Fibroblast of mammary gland (primary cell): ENCODE measurements around the gene TAAR1.

Experiments used
- DNase-seq: peaks from one replicate; pipeline ENCODE4 v3.0.0-alpha.2; 2010; ENCODE audit warnings: low read depth
- H3K4me3 ChIP-seq: 2 replicates; pipeline ENCODE4 v1.5.1; 2011; ENCODE audit warnings: low read depth, mild to moderate bottlenecking, low read length, moderate library complexity; ENCODE audit not compliant: control insufficient read depth
- CTCF ChIP-seq: conservative IDR thresholded peaks from 2 replicates; pipeline ENCODE4 v1.5.1; 2011; ENCODE audit warnings: low read depth, low read length, inconsistent platforms; ENCODE audit not compliant: control insufficient read depth, insufficient read depth

The TAAR1 gene

DNA sequence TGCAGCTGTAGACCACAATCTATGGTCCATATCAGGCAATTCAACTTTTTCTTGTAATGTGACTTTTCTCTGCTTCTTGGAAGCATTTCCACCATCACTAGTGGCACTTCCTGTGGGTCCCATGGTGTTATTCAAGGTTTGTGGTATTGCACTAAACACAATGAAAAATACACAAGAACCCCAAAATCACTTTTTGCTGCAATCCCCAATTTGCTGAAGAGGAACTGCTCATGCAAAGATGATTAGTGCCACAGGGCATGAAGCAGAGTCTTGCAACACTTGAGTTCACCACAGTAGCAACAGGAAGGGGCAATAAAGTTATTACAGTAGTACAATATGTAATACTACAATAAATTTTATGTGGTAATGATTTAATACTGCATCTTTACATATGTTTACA lies 16.8 kb upstream of the TAAR1 start:
- TF ChIP-seq CTCF: no peak
- DNase-seq: no peak
- no peak overlapping the region for H3K4me3 ChIP-seq

- no peak overlapping the region for H3K4me3 ChIP-seq
- TF ChIP-seq CTCF: no peak
- DNase-seq: no peak
These were observed 16.0 kb upstream of the TAAR1 start for GRCh38 chr6:132675002-132675401.

DNA sequence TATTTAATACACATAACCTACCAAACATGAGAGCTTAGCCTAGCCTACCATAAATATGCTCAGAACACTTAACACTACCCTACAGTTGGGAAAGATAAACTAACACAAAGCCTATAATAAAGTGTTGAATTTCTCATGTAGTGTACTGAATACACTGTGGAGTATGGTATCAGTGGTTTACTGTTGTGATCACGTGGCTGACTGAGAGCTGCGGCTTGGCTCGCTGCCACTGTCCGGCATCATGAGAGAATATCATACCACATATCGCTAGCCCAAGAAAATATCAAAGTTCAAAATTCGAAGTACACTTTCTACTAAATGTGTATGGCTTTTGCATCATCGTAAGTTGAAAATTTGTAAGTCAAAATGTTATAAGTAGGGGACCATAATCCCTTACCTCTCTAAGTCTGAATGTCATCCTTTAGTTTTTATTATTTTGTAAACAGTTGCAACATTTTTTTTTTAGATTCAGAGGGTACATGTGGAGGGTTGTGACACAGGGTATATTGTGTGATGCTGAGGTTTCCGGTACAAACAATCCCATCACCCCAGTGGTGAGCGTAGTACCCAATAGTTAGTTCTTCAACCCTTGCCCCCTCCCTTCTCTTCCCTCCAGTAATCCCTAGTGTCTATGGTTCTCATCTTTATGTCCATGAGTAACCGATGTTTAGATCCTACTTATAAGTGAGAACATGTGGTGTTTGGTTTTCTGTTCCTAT lies 14.6 kb upstream of the TAAR1 start:
- no peak for DNase-seq
- no peak overlapping the region for H3K4me3 ChIP-seq
- no peak for TF ChIP-seq CTCF

GRCh38 chr6:132671295-132671694 lies 12.3 kb upstream of the TAAR1 start:
- no peak for TF ChIP-seq CTCF
- no peak for DNase-seq
- no peak overlapping the region for H3K4me3 ChIP-seq

GRCh38 chr6:132669690-132670291 lies 10.8 kb upstream of the TAAR1 start:
- H3K4me3 ChIP-seq: no peak overlapping the region
- peak; percentile 43 for TF ChIP-seq CTCF
- DNase-seq: peak; percentile 54

- H3K4me3 ChIP-seq: no peak overlapping the region
- TF ChIP-seq CTCF: no peak
- DNase-seq: no peak
These were observed 7.1 kb upstream of the TAAR1 start for GRCh38 chr6:132666118-132666517.
